Stimulated activated CD4-positive, alpha-beta T cell treated with anti-CD3 and anti-CD28 coated beads, Interleukin-4, amount 100 ng/mL, for 24 hours (primary cell): Measurements from ENCODE around the gene SOX13.

Source experiments
- DNase-seq: peaks from one replicate; pipeline ENCODE4 v3.0.0-alpha.2; 2020

The SOX13 gene

GRCh38 chr1:204108312-204109141, 35.6 kb downstream of the SOX13 start:
- DNase-seq = no peak

GRCh38 chr1:204110894-204111633, 38.1 kb downstream of the SOX13 start:
- DNase-seq = no peak

GRCh38 chr1:204112876-204113730, 40.2 kb downstream of the SOX13 start:
- no peak for DNase-seq

GRCh38 chr1:204113896-204114295, 41.0 kb downstream of the SOX13 start:
- DNase-seq = no peak

- no peak for DNase-seq
Observed at GRCh38 chr1:204114606-204115005, 41.7 kb downstream of the SOX13 start.

- DNase-seq = no peak
Observed at GRCh38 chr1:204115116-204115515, 42.2 kb downstream of the SOX13 start.

GRCh38 chr1:204116539-204116938, 43.6 kb downstream of the SOX13 start:
- no peak for DNase-seq

- no peak for DNase-seq
Observed at GRCh38 chr1:204121840-204122555, 49.1 kb downstream of the SOX13 start.

- DNase-seq = no peak
Observed at GRCh38 chr1:204123376-204123775, 50.5 kb downstream of the SOX13 start.

- DNase-seq = no peak
Observed at GRCh38 chr1:204124639-204125038, 51.7 kb downstream of the SOX13 start.

GRCh38 chr1:204125759-204126351, 52.9 kb downstream of the SOX13 start:
- DNase-seq = no peak

- DNase-seq = no peak
Observed at GRCh38 chr1:204126386-204126785, 53.5 kb downstream of the SOX13 start.

GRCh38 chr1:204126956-204127355, 54.0 kb downstream of the SOX13 start:
- DNase-seq = no peak

- DNase-seq = peak; percentile 15
Observed at GRCh38 chr1:204127597-204128242, 54.8 kb downstream of the SOX13 start.

GRCh38 chr1:204128464-204128963, 55.6 kb downstream of the SOX13 start:
- DNase-seq = no peak

GRCh38 chr1:204128964-204129896, 56.3 kb downstream of the SOX13 start:
- peak; percentile 57 for DNase-seq

GRCh38 chr1:204130178-204130577, 57.3 kb downstream of the SOX13 start:
- DNase-seq = no peak

- DNase-seq = no peak
Observed at GRCh38 chr1:204130981-204131892, 58.3 kb downstream of the SOX13 start.

GRCh38 chr1:204131978-204132377, 59.1 kb downstream of the SOX13 start:
- DNase-seq = no peak
